Testis (tissue), 3 donors: Measurements from ENCODE around the gene C2orf68. TPM values are rescaled to one million over a fixed set of nuclear protein-coding genes. Genes with fewer than 3 reads are reported as not detected.
A peak's percentile ranks its signal among the peaks of the same experiment; 100 is the strongest.

Experiments
- DNase-seq: peaks from one replicate; pipeline ENCODE4 v3.0.0-alpha.2; 2019
- H3K27ac ChIP-seq, 2 donors: fragments of 200-600 bp; sonication (generic); one replicate each; pipeline ENCODE4 v1.5.1; 2019
- H3K27me3 ChIP-seq: fragments of 200-600 bp; sonication (generic); one replicate; pipeline ENCODE4 v1.5.1; 2019
- H3K36me3 ChIP-seq: fragments of 200-600 bp; sonication (generic); one replicate; pipeline ENCODE4 v1.5.1; 2017; ENCODE audit warnings: low read depth; ENCODE audit errors: missing control alignments
- H3K4me1 ChIP-seq: fragments of 200-600 bp; sonication (generic); one replicate; pipeline ENCODE4 v1.5.1; 2019
- H3K4me3 ChIP-seq, 2 donors: fragments of 200-600 bp; sonication (generic); one replicate each; pipeline ENCODE4 v1.5.1; 2017 to 2019
- H3K9me3 ChIP-seq: fragments of 200-600 bp; sonication (generic); one replicate; pipeline ENCODE4 v1.5.1; 2017
- CTCF ChIP-seq, 3 experiments: fragments of 450-650 bp in 2 of 3; fragments of 200-600 bp in 1 of 3; sonication (generic) in 1 of 3; IDR thresholded peaks; one replicate each; pipeline ENCODE4 v1.5.1; 2016 to 2019; ENCODE audit warnings: antibody characterized with exemption in 3 of 3, mild to moderate bottlenecking in 2 of 3, moderate library complexity in 1 of 3
- POLR2A ChIP-seq: fragments of 450-650 bp; IDR thresholded peaks from one replicate; pipeline ENCODE4 v1.6.1; 2017; ENCODE audit warnings: antibody characterized with exemption, mild to moderate bottlenecking, moderate library complexity
- WGBS, 2 donors: methylation state at CpG; one replicate each; pipeline ENCODE4 v1.1.5; 2018; 5-methylcytosine and 5-hydroxymethylcytosine counted together
- intact Hi-C: fragments of 100-400 bp; cut with DNase I; formaldehyde crosslinking; loops from one replicate; pipeline ENCODE4 v1.15.1; 2023; ENCODE audit warnings: low total_unique reads
- polyA plus RNA-seq: library from polyadenylated mRNA; stranded (reverse); fragments of 350-450 nt; fragmentation: Illumina TruSeq; extraction: RNeasy Lipid Tissue Mini Kit (QIAGEN cat#74804); gene quantifications from one replicate; pipeline ENCODE4 v1.2.3, GENCODE V29; 2014; ENCODE audit warnings: low read depth, low replicate concordance; ENCODE audit not compliant: insufficient read depth
- total RNA-seq, 2 donors: library from RNA; depleted of rRNA; stranded (reverse); fragments of >200 nt; gene quantifications; one replicate each; pipeline ENCODE4 v1.2.3, GENCODE V29; 2016

C2orf68 gene
- total and polyA plus RNA-seq, 3 donors from 2014 or later, result 22.9 to 55.7 (median 37.6) TPM

GRCh38 chr2:85575739-85576138 is 36.1 kb downstream of the C2orf68 start:
- Histone ChIP-seq H3K9me3 (no peaks in the 10 kb centered on the region), H3K4me3 (no peak overlapping the region), H3K36me3 (no peaks in the 10 kb centered on the region), H3K27ac (no peak overlapping the region), H3K4me1 (peaks cover 26% of the 10 kb centered on the region), H3K27me3 (no peaks in the 10 kb centered on the region)
- no peak for TF ChIP-seq POLR2A
- no peak for TF ChIP-seq CTCF (IDR thresholded peaks at IDR 0.05)
- 77 to 79% methylated on average over 8 of the region's 8 CpGs for WGBS, 2 donors
- intact Hi-C loops, result no loop called here
- no peak for DNase-seq

GRCh38 chr2:85566265-85566664 is 45.6 kb downstream of the C2orf68 start:
- H3K4me1 ChIP-seq, result peaks cover 4% of the 10 kb centered on the region
- no peak overlapping the region for H3K4me3 ChIP-seq
- 84 to 87% methylated on average over 4 of the region's 4 CpGs for WGBS, 2 donors
- no peaks in the 10 kb centered on the region for H3K9me3 ChIP-seq
- DNase-seq, result no peak
- H3K36me3 ChIP-seq, result no peaks in the 10 kb centered on the region
- no peaks in the 10 kb centered on the region for H3K27me3 ChIP-seq
- H3K27ac ChIP-seq, result no peak overlapping the region
- intact Hi-C loops, result no loop called here
- no peak for TF ChIP-seq CTCF (IDR thresholded peaks at IDR 0.05)
- no peak for TF ChIP-seq POLR2A

- WGBS, 2 donors, result 81 to 84% methylated on average over 5 of the region's 5 CpGs
- Histone ChIP-seq H3K27ac (no peak overlapping the region), H3K4me1 (peaks cover 14% of the 10 kb centered on the region), H3K27me3 (no peaks in the 10 kb centered on the region), H3K4me3 (no peak overlapping the region), H3K9me3 (no peaks in the 10 kb centered on the region), H3K36me3 (no peaks in the 10 kb centered on the region)
- TF ChIP-seq CTCF (IDR thresholded peaks at IDR 0.05) (no peak), POLR2A (no peak)
- DNase-seq, result no peak
- intact Hi-C loops, result no loop called here
Observed at GRCh38 chr2:85564144-85564563, 47.7 kb downstream of the C2orf68 start.

- H3K27ac ChIP-seq, result peak within 1 kb of the TSS; percentile 78
- no peaks in the 10 kb centered on the region for H3K9me3 ChIP-seq
- peak; percentile 97 for DNase-seq
- intact Hi-C loops, result no loop called here
- peak within 1 kb of the TSS; percentile 72 to 87 for H3K4me3 ChIP-seq
- peaks cover 14% of the 10 kb centered on the region for H3K4me1 ChIP-seq
- no peaks in the 10 kb centered on the region for H3K27me3 ChIP-seq
- TF ChIP-seq CTCF (IDR thresholded peaks at IDR 0.05) (peak; percentile 16 to 45 (median 35)), POLR2A (peak; percentile 5)
- no peaks in the 10 kb centered on the region for H3K36me3 ChIP-seq
- WGBS, 2 donors, result 3 to 4% methylated on average over 23 to 53 of the region's 64 CpGs
Observed at GRCh38 chr2:85561280-85562212, 50.3 kb downstream of the C2orf68 start, which contains the start of gene GGCX. TSS of gene GGCX (minus strand) at chr2:85561493. CDS start at chr2:85561428, 65 bp downstream.
